Activated T-helper 9 cell treated with anti-CD3 and anti-CD28 coated beads, Interleukin-2, amount 50 U/mL, for 16 hours (primary cell): Measurements from ENCODE around the gene PALLD.

Experiments used
- DNase-seq: peaks from one replicate; pipeline ENCODE4 v3.0.0-alpha.2; 2020; ENCODE audit warnings: low read depth

PALLD gene

GRCh38 chr4:168527560-168527959 lies 30.7 kb downstream of the PALLD start:
- DNase-seq = no peak

GRCh38 chr4:168528131-168528949 lies 31.5 kb downstream of the PALLD start:
- no peak for DNase-seq

- DNase-seq = no peak
Observed at GRCh38 chr4:168529257-168529656, 32.4 kb downstream of the PALLD start.

- no peak for DNase-seq
Observed at GRCh38 chr4:168531305-168531704, 34.5 kb downstream of the PALLD start.

- no peak for DNase-seq
Observed at GRCh38 chr4:168534535-168534934, 37.7 kb downstream of the PALLD start.

- no peak for DNase-seq
Observed at GRCh38 chr4:168535689-168536088, 38.8 kb downstream of the PALLD start.

- no peak for DNase-seq
Observed at GRCh38 chr4:168536448-168536847, 39.6 kb downstream of the PALLD start.

GRCh38 chr4:168537086-168537485 lies 40.2 kb downstream of the PALLD start:
- no peak for DNase-seq

GRCh38 chr4:168537571-168537970 lies 40.7 kb downstream of the PALLD start:
- DNase-seq = no peak

GRCh38 chr4:168538632-168539031 lies 41.8 kb downstream of the PALLD start:
- DNase-seq = no peak

- no peak for DNase-seq
Observed at GRCh38 chr4:168540086-168540485, 43.2 kb downstream of the PALLD start.

- DNase-seq = no peak
Observed at GRCh38 chr4:168540503-168541265, 43.8 kb downstream of the PALLD start.

- no peak for DNase-seq
Observed at GRCh38 chr4:168541266-168541953, 44.6 kb downstream of the PALLD start.

GRCh38 chr4:168549143-168549542 lies 52.3 kb downstream of the PALLD start:
- no peak for DNase-seq

GRCh38 chr4:168550064-168550766 lies 53.4 kb downstream of the PALLD start:
- DNase-seq = no peak

- no peak for DNase-seq
Observed at GRCh38 chr4:168551211-168551610, 54.4 kb downstream of the PALLD start.

- no peak for DNase-seq
Observed at GRCh38 chr4:168551945-168552695, 55.3 kb downstream of the PALLD start.

GRCh38 chr4:168553714-168554370 lies 57.0 kb downstream of the PALLD start:
- DNase-seq = no peak

GRCh38 chr4:168555437-168555836 lies 58.6 kb downstream of the PALLD start:
- no peak for DNase-seq

GRCh38 chr4:168557658-168558057 lies 60.8 kb downstream of the PALLD start:
- DNase-seq = no peak

GRCh38 chr4:168558599-168558998 lies 61.7 kb downstream of the PALLD start:
- no peak for DNase-seq
